ENCODE results near the gene SORCS3.

Gene SORCS3

DNA sequence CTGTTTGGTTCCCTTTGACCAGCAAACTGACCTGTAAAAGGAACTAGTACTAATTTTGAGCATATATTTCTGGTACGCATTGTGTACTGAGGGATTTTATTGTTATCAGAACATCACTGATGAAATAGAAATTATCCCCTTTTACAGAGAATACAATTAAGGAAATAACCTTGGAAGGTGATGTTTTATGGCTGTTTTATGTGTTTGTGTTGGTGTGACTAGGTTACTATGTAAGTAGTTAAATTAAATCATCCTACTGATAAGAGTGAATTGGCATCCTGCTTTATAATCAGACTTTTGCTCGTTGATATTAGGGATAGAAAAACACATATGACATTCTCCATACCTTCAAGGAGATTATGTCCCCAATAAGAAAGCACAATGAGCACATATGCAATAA lies 596.6 kb downstream of the SORCS3 start:
- TF ChIP-seq, protein P1, sequence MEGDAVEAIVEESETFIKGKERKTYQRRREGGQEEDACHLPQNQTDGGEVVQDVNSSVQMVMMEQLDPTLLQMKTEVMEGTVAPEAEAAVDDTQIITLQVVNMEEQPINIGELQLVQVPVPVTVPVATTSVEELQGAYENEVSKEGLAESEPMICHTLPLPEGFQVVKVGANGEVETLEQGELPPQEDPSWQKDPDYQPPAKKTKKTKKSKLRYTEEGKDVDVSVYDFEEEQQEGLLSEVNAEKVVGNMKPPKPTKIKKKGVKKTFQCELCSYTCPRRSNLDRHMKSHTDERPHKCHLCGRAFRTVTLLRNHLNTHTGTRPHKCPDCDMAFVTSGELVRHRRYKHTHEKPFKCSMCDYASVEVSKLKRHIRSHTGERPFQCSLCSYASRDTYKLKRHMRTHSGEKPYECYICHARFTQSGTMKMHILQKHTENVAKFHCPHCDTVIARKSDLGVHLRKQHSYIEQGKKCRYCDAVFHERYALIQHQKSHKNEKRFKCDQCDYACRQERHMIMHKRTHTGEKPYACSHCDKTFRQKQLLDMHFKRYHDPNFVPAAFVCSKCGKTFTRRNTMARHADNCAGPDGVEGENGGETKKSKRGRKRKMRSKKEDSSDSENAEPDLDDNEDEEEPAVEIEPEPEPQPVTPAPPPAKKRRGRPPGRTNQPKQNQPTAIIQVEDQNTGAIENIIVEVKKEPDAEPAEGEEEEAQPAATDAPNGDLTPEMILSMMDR (IDR thresholded peaks at IDR 0.05; ENCODE audit: extremely low read depth, insufficient read depth, missing control alignments): no peak
- no peak for DNase-seq (ENCODE audit: low spot score)
- in situ Hi-C loops (cut with MboI; ENCODE audit: low pct_unique_long_range_greater_than_20kb, low sequenced_read_pairs, unreplicated experiment): no loop called here

DNA sequence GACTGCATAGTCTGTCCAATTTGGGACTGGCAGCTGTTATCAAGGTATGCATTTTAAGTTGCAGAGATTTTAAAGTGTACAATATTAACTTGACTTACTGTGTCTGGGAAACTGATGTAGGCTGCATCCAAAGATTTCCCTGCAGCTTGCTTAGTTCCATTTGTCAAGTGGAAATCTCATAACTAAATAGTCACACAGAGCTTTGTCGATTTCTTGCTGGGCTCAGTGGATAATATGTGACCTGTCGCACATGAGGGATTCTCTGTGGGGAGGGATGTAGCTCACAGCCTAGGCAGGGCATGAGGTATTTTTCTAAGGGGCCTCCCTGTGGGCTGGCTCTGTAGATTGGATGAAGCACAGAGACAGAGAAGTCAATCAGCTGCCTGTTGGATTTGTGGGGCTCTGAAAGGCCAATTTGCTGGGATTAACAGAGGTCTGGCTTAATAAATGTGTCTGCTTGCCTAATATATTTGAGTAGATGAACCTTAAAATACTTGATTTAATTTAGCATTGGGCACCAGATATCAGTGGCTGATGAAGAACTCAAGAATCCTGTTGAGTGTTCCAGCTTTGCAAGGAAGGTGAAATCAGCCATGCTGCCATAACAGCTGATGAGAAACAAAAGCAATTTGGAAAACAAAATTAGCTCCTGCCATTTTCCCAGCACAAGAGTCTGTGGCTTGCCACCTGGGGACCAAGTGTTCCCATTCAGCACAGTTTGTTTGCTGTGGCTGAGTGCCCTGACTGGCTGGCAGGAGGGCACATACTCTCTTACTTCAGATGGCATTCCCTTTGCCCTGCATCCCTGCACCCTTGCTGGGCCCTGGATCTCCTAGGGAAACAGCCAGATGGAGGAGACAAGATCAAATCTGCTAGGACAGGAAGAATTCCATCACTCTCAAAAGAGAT lies 598.5 kb downstream of the SORCS3 start:
- TF ChIP-seq, protein P1 (IDR thresholded peaks at IDR 0.05; ENCODE audit: extremely low read depth, insufficient read depth, missing control alignments): no peak
- no peak for DNase-seq (ENCODE audit: low spot score)
- in situ Hi-C loops (cut with MboI; ENCODE audit: low pct_unique_long_range_greater_than_20kb, low sequenced_read_pairs, unreplicated experiment): no loop called here

DNA sequence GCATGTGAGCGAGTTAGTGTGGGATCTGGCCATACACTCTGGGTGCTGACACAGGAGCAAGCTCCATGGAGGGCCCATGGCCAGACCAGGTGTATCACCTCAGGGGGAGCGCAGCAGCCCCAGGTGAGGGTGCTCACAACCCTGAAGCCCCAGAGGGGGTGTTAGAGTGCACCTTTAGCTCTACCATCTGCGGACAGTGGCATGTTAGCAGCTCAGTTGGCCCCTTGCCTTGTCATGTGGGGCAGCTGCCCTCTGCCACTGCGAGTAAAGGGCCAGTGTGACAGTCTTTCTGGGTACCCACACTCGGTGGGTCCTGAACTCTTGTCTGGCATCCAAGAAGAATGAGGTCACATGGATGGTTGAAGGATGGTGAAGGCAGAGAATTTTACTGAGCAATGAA lies 600.2 kb downstream of the SORCS3 start:
- TF ChIP-seq, protein P1 (IDR thresholded peaks at IDR 0.05; ENCODE audit: extremely low read depth, insufficient read depth, missing control alignments): no peak
- DNase-seq (ENCODE audit: low spot score): no peak
- in situ Hi-C loops (cut with MboI; ENCODE audit: low pct_unique_long_range_greater_than_20kb, low sequenced_read_pairs, unreplicated experiment): no loop called here

DNA sequence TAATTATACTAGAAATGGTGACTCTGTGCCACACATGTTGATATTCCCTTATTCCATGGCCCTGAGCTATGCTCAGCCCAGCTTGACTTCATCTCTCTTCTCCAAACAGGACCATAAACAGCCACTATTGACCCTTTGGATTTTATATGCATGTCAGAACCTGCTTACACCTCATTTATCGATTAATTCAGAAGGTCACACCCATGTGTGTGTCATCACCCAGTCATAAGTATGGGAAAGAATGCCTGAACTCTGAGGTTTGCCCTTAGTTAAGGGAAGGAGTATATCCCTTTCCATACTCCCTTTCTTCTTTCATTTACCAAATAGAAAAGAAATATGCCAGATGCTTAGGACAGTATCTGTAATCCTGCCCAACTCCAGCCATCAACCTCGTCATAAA lies 602.3 kb downstream of the SORCS3 start:
- in situ Hi-C loops (cut with MboI; ENCODE audit: low pct_unique_long_range_greater_than_20kb, low sequenced_read_pairs, unreplicated experiment): no loop called here
- no peak for DNase-seq (ENCODE audit: low spot score)
- TF ChIP-seq, protein P1 (IDR thresholded peaks at IDR 0.05; ENCODE audit: extremely low read depth, insufficient read depth, missing control alignments): no peak

DNA sequence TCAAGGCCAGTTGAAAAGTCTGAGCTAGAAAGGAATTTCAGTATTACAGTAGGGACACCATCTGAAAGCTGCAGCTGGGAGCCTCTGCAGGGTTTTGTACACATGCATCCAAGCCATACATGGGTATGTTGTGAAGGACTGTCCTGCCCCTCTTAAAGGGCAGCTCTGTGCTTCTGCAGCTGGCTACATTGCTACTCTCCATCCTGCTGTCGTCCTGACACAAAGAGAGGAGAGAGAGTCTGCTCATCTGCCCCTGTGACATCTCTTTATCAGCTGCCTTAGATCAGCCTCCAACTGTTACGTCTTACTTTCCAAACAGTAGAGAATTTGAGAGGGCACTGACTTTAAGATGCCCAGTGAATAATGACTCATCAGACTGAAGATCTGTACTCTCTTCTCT lies 602.7 kb downstream of the SORCS3 start:
- DNase-seq (ENCODE audit: low spot score): no peak
- TF ChIP-seq, protein P1 (IDR thresholded peaks at IDR 0.05; ENCODE audit: extremely low read depth, insufficient read depth, missing control alignments): no peak
- in situ Hi-C loops (cut with MboI; ENCODE audit: low pct_unique_long_range_greater_than_20kb, low sequenced_read_pairs, unreplicated experiment): no loop called here

DNA sequence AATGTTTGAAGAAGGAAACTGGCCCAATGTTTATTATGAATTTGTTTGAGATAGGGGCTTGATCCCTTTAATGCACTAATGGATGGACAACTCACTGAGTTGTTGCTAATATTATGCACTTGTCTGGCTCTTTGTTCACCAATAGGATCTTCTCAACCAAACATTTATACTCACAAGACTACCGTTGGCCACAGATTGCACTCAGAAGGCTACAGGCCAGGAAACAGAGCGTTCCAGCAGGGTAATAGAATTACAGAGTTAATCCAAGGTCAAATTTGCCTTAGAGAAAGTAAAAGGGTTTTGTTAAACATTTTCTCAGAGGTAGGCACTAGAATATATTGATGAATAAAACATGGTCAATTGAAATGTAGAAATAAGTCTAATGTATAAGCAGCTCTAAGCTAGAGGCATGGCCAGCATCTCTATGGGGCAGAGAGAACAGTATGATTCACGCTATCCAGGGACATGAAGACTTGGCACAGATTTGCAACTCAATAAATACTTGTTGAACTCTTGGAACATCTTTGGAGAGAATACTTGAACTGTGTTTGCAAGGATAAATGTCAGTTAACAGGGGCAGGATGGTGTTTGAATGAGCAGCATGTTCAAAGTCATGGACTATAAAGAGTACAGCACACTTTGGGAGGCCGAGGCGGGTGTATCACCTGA lies 606.9 kb downstream of the SORCS3 start:
- TF ChIP-seq, protein P1 (IDR thresholded peaks at IDR 0.05; ENCODE audit: extremely low read depth, insufficient read depth, missing control alignments): no peak
- in situ Hi-C loops (cut with MboI; ENCODE audit: low pct_unique_long_range_greater_than_20kb, low sequenced_read_pairs, unreplicated experiment): no loop called here
- no peak for DNase-seq (ENCODE audit: low spot score)
